ENCODE measurements around the gene THEM4.

- TF ChIP-seq CTCF (IDR thresholded peaks at IDR 0.05) (no peak), POLR2AphosphoS5 (IDR thresholded peaks at IDR 0.05) (no peak)
Observed at GRCh38 chr1:151944857-151945575, 35.7 kb upstream of the THEM4 start.

All from breast epithelium (tissue), 3 donors.